Activated CD4-positive, alpha-beta T cell treated with anti-CD3 and anti-CD28 coated beads for 36 hours (primary cell): Measurements from ENCODE around the gene TARBP1. TPM values are rescaled to one million over a fixed set of nuclear protein-coding genes. Genes with fewer than 3 reads are reported as not detected.
"Not testable (repeated sequence)": the region's sequence is repeated elsewhere in the genome, so short reads cannot be mapped to it uniquely, and the experiment has no call there.

Source experiments
- ATAC-seq: fragments of 200-7000 bp; cut with Tn5 transposase; one replicate; pipeline ENCODE4 v1.10.0; 2021; ENCODE audit warnings: mild to moderate bottlenecking, moderate library complexity
- CTCF ChIA-PET: fragments of 350-600 bp; sonication (Branson Sonifier 250); formaldehyde crosslinking; loops from one replicate; lab custom pipeline; 2021; ENCODE audit warnings: antibody characterized with exemption; lab: Charles Lee
- POLR2A ChIA-PET: fragments of 350-600 bp; sonication (Branson Sonifier 250); formaldehyde crosslinking; loops from one replicate; lab custom pipeline; 2021; ENCODE audit warnings: antibody characterized with exemption, inconsistent platforms; lab: Charles Lee
- DNase-seq: peaks from one replicate; pipeline ENCODE4 v3.0.0-alpha.2; 2020
- H3K27ac Mint-ChIP-seq: one replicate; pipeline ENCODE4 v1.8.0; 2021; ENCODE audit warnings: mixed read lengths
- H3K27me3 Mint-ChIP-seq: one replicate; pipeline ENCODE4 v1.8.0; 2021; ENCODE audit warnings: mixed read lengths
- H3K36me3 Mint-ChIP-seq: one replicate; pipeline ENCODE4 v1.8.0; 2021; ENCODE audit warnings: low read depth, mixed read lengths
- H3K4me1 Mint-ChIP-seq: one replicate; pipeline ENCODE4 v1.8.0; 2021; ENCODE audit warnings: mixed read lengths
- H3K4me3 Mint-ChIP-seq: one replicate; pipeline ENCODE4 v1.8.0; 2021; ENCODE audit warnings: mild to moderate bottlenecking, moderate library complexity, mixed read lengths
- H3K9me3 Mint-ChIP-seq: one replicate; pipeline ENCODE4 v1.8.0; 2021; ENCODE audit warnings: low read depth, mixed read lengths
- intact Hi-C, 2 experiments: fragments of 100-400 bp; cut with DNase I in 1 of 2; cut with micrococcal nuclease in 1 of 2; formaldehyde crosslinking; loops; one replicate each; pipeline versions ENCODE4 v1.14.2 to v1.15.1; 2022 to 2024; cut with DNase I, micrococcal nuclease
- total RNA-seq, 2 experiments: library from RNA; stranded (reverse); gene quantifications; one replicate each; pipeline ENCODE4 v1.2.3, GENCODE V29; 2021

Gene TARBP1
- total RNA-seq, 2 experiments from 2014 or later, result 37.7 to 41.5 TPM

GRCh38 chr1:234504251-234504650 is 25.3 kb upstream of the TARBP1 start:
- H3K27ac Mint-ChIP-seq, DNase-seq, ATAC-seq, H3K4me3 Mint-ChIP-seq, POLR2A ChIA-PET, H3K27me3 Mint-ChIP-seq: not testable (repeated sequence)
- CTCF ChIA-PET, result interaction anchor here (0.6 to 1.4 kb wide), 3 partner anchors 28 to 580 kb away, joined by 3 to 4 read pairs (median 4); no protein-coding TSS in a partner anchor
- H3K36me3 Mint-ChIP-seq, result peaks cover 12% of the 10 kb centered on the region
- intact Hi-C loops, result loop anchor here in 1 of 2 experiments (5.0 to 10.0 kb wide), 2 partner anchors 38 to 461 kb away; no protein-coding TSS in a partner anchor
- peaks cover 13% of the 10 kb centered on the region for H3K9me3 Mint-ChIP-seq
- H3K4me1 Mint-ChIP-seq, result peaks cover 51% of the 10 kb centered on the region

GRCh38 chr1:234503193-234504050 is 24.4 kb upstream of the TARBP1 start:
- ChIA-PET CTCF (interaction anchor here (0.5 to 1.0 kb wide), 2 partner anchors 22 to 581 kb away, joined by 3 to 4 read pairs; no protein-coding TSS in a partner anchor), POLR2A (no interaction called here)
- H3K9me3 Mint-ChIP-seq, result peaks cover 13% of the 10 kb centered on the region
- H3K27ac Mint-ChIP-seq, result no peak overlapping the region
- DNase-seq (no peak), ATAC-seq (no peak)
- H3K36me3 Mint-ChIP-seq, result peaks cover 12% of the 10 kb centered on the region
- peaks cover 59% of the 10 kb centered on the region for H3K4me1 Mint-ChIP-seq
- intact Hi-C loops, result loop anchor here in 1 of 2 experiments (5.0 to 10.0 kb wide), 2 partner anchors 39 to 461 kb away; no protein-coding TSS in a partner anchor
- H3K27me3 Mint-ChIP-seq, result no peaks in the 10 kb centered on the region
- no peak overlapping the region for H3K4me3 Mint-ChIP-seq

GRCh38 chr1:234502785-234503184 is 23.8 kb upstream of the TARBP1 start:
- CTCF ChIA-PET, result no interaction called here
- H3K4me1 Mint-ChIP-seq, result peaks cover 65% of the 10 kb centered on the region
- intact Hi-C loops, result loop anchor here in 1 of 2 experiments (5.0 to 10.0 kb wide), 2 partner anchors 40 to 462 kb away; no protein-coding TSS in a partner anchor

GRCh38 chr1:234500269-234500668 is 21.3 kb upstream of the TARBP1 start:
- peaks cover 3% of the 10 kb centered on the region for H3K27me3 Mint-ChIP-seq
- ATAC-seq, result peak; percentile 7
- H3K9me3 Mint-ChIP-seq, result peaks cover 13% of the 10 kb centered on the region
- ChIA-PET CTCF (interaction anchor here (0.7 to 4.5 kb wide), 18 partner anchors 11 to 916 kb away, joined by 3 to 22 read pairs (median 4); partner anchors contain the start of gene IRF2BP2), POLR2A (interaction anchor here (0.6 to 1.7 kb wide), 6 partner anchors 62 to 515 kb away, joined by 3 to 8 read pairs (median 4); no protein-coding TSS in a partner anchor)
- peaks cover 69% of the 10 kb centered on the region for H3K4me1 Mint-ChIP-seq
- H3K27ac Mint-ChIP-seq, result peak overlapping the region; percentile 80
- no peak overlapping the region for H3K4me3 Mint-ChIP-seq
- peaks cover 12% of the 10 kb centered on the region for H3K36me3 Mint-ChIP-seq
- intact Hi-C loops, result loop anchor here (2.0 to 10.0 kb wide), 9 partner anchors 13 to 511 kb away; no protein-coding TSS in a partner anchor
- DNase-seq, result peak; percentile 74

More at GRCh38 chr1:234502785-234503184, 23.8 kb upstream of the TARBP1 start:
- H3K9me3 Mint-ChIP-seq, result peaks cover 13% of the 10 kb centered on the region
- H3K36me3 Mint-ChIP-seq, result peaks cover 12% of the 10 kb centered on the region
- no peak overlapping the region for H3K4me3 Mint-ChIP-seq
- H3K27ac Mint-ChIP-seq, result no peak overlapping the region
- POLR2A ChIA-PET, result no interaction called here
- no peaks in the 10 kb centered on the region for H3K27me3 Mint-ChIP-seq
- ATAC-seq (no peak), DNase-seq (no peak)

- peak overlapping the region; percentile 80 for H3K27ac Mint-ChIP-seq
- peaks cover 12% of the 10 kb centered on the region for H3K36me3 Mint-ChIP-seq
- ChIA-PET CTCF (interaction anchor here (0.6 to 4.5 kb wide), 26 partner anchors 8 to 916 kb away, joined by 3 to 22 read pairs (median 4); partner anchors contain the start of gene IRF2BP2), POLR2A (interaction anchor here (0.6 to 1.7 kb wide), 5 partner anchors 63 to 345 kb away, joined by 3 to 8 read pairs (median 5); no protein-coding TSS in a partner anchor)
- DNase-seq (no peak), ATAC-seq (no peak)
- H3K4me3 Mint-ChIP-seq, result no peak overlapping the region
- H3K27me3 Mint-ChIP-seq, result peaks cover 3% of the 10 kb centered on the region
- intact Hi-C loops, result loop anchor here (1.0 to 10.0 kb wide), 18 partner anchors 13 to 1002 kb away; partner anchors contain the start of genes B3GALNT2 (in 1 of the 2) and IRF2BP2 (in 1 of the 2)
- peaks cover 70% of the 10 kb centered on the region for H3K4me1 Mint-ChIP-seq
- peaks cover 13% of the 10 kb centered on the region for H3K9me3 Mint-ChIP-seq
Measured at GRCh38 chr1:234499943-234500245, 20.9 kb upstream of the TARBP1 start.

- Mint-ChIP-seq H3K4me1 (peaks cover 76% of the 10 kb centered on the region), H3K27me3 (peaks cover 3% of the 10 kb centered on the region), H3K27ac (peak overlapping the region; percentile 80), H3K9me3 (peaks cover 12% of the 10 kb centered on the region), H3K4me3 (no peak overlapping the region), H3K36me3 (peaks cover 12% of the 10 kb centered on the region)
- CTCF ChIA-PET, result interaction anchor here (0.6 to 4.5 kb wide), 29 partner anchors 8 to 917 kb away, joined by 3 to 22 read pairs (median 4); partner anchors contain the start of gene IRF2BP2
- DNase-seq (peak; percentile 93), ATAC-seq (peak; percentile 54)
- intact Hi-C loops, result loop anchor here (1.0 to 5.0 kb wide), 9 partner anchors 100 to 1003 kb away; partner anchors contain the start of genes B3GALNT2 (in 1 of the 2) and IRF2BP2 (in 1 of the 2)
- POLR2A ChIA-PET, result no interaction called here
Measured at GRCh38 chr1:234499119-234499942, 20.4 kb upstream of the TARBP1 start.

GRCh38 chr1:234498448-234499118 is 19.6 kb upstream of the TARBP1 start:
- H3K9me3 Mint-ChIP-seq, result peaks cover 5% of the 10 kb centered on the region
- H3K27ac Mint-ChIP-seq, result peak overlapping the region; percentile 80
- peaks cover 78% of the 10 kb centered on the region for H3K4me1 Mint-ChIP-seq
- ATAC-seq (no peak), DNase-seq (no peak)
- H3K27me3 Mint-ChIP-seq, result peaks cover 3% of the 10 kb centered on the region
- H3K36me3 Mint-ChIP-seq, result peaks cover 7% of the 10 kb centered on the region
- CTCF ChIA-PET, result interaction anchor here (0.8 to 4.5 kb wide), 15 partner anchors 10 to 585 kb away, joined by 3 to 22 read pairs (median 5); partner anchors contain the start of gene IRF2BP2
- intact Hi-C loops, result loop anchor here (1.0 to 5.0 kb wide), 9 partner anchors 101 to 1004 kb away; partner anchors contain the start of genes B3GALNT2 (in 1 of the 2) and IRF2BP2 (in 1 of the 2)
- POLR2A ChIA-PET, result no interaction called here
- H3K4me3 Mint-ChIP-seq, result no peak overlapping the region

GRCh38 chr1:234497589-234497988 is 18.6 kb upstream of the TARBP1 start:
- H3K27ac Mint-ChIP-seq, result no peak overlapping the region
- H3K36me3 Mint-ChIP-seq, result peaks cover 5% of the 10 kb centered on the region
- H3K4me3 Mint-ChIP-seq, result no peak overlapping the region
- ATAC-seq (no peak), DNase-seq (no peak)
- H3K27me3 Mint-ChIP-seq, result peaks cover 3% of the 10 kb centered on the region
- CTCF ChIA-PET, result interaction anchor here (0.6 to 4.5 kb wide), 2 partner anchors 192 to 586 kb away, joined by 4 to 21 read pairs; no protein-coding TSS in a partner anchor
- intact Hi-C loops, result loop anchor here (5.0 kb wide), 4 partner anchors 225 to 1005 kb away; partner anchors contain the start of gene B3GALNT2 (in 1 of the 2)
- peaks cover 5% of the 10 kb centered on the region for H3K9me3 Mint-ChIP-seq
- H3K4me1 Mint-ChIP-seq, result peaks cover 73% of the 10 kb centered on the region
- POLR2A ChIA-PET, result no interaction called here

- ChIA-PET CTCF (interaction anchor here (0.6 to 2.0 kb wide), 11 partner anchors 9 to 589 kb away, joined by 3 to 13 read pairs (median 4); no protein-coding TSS in a partner anchor), POLR2A (interaction anchor here (0.6 to 1.1 kb wide), 9 partner anchors 8 to 520 kb away, joined by 3 to 9 read pairs (median 3); partner anchors contain the start of gene IRF2BP2)
- Mint-ChIP-seq H3K27me3 (peaks cover 3% of the 10 kb centered on the region), H3K9me3 (no peaks in the 10 kb centered on the region), H3K27ac (peak overlapping the region; percentile 86), H3K36me3 (no peaks in the 10 kb centered on the region), H3K4me3 (peak overlapping the region; percentile 46), H3K4me1 (peaks cover 65% of the 10 kb centered on the region)
- intact Hi-C loops, result loop anchor here (2.0 to 5.0 kb wide), 5 partner anchors 227 to 1007 kb away; partner anchors contain the start of gene B3GALNT2 (in 1 of the 2)
- DNase-seq (peak; percentile 78), ATAC-seq (peak; percentile 81)
Measured at GRCh38 chr1:234495231-234495990, 16.4 kb upstream of the TARBP1 start.
